ENCODE data around the gene S100A12. TPM values are rescaled to one million over a fixed set of nuclear protein-coding genes. Genes with fewer than 3 reads are reported as not detected.

Gene S100A12
- total RNA-seq, 2 experiments from 2014 or later: not detected

DNA sequence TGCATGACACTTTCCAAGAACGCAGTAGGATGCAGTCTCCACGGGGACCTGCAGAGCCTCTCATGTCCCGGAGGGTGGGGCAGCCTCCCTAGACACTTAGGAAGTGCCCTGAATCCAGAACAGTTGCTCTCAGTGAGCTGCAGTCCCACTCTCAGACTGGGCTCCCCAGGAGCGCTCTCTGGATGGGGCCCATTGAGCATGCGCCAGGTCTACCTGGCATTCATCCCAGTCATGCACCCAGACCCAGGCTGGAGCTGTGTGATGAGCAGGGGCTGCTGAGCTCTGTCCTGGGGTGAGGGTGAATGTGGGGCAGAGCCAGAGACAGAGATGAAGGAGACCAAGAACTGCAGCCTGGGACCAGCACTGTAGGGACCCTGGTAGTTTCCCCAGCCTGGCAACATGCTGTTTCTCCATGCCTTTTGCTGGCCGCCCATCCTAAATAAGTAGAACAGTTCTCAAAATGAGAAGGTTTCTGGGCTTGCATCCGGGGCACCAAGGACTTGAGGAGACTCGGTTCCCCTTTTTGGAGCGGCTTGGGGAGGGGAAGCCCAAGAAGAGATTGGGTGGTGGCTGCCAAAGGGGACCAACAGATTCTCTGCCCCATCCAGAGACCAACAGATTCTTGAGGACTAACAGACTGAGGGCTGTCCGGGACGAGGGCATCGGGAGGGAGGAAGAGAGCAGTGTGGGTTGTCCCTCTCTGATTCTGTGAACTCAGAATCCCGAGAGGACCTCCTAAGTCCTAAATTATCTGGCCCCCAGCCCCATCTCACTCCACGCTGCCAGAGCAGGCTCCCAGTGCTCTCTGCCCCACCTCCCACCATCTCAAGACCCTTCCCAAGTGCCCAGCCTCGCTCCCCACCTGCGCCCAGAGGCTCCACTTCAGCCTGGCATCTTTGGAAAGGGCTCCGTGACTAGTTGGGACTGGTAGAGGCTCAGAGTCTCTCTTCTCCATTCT is 25.8 kb downstream of the S100A12 start:
- H3K4me1 ChIP-seq (ENCODE audit: insufficient read depth, low read length, poor library complexity, severe bottlenecking): no peaks in the 10 kb centered on the region
- ChIA-PET POLR2A (interaction anchor here (0.6 kb wide), 1 partner anchor 353 kb away, joined by 3 read pairs; no protein-coding TSS in a partner anchor), CTCF (ENCODE audit: unreplicated experiment) (no interaction called here)
- H3K4me3 ChIP-seq (ENCODE audit: low read depth, low read length, poor library complexity, severe bottlenecking): no peak overlapping the region
- no peaks in the 10 kb centered on the region for H4K20me1 ChIP-seq (ENCODE audit: insufficient read depth, low read length)
- DNase-seq (ENCODE audit: low spot score): no peak
- no peak overlapping the region for H2AFZ ChIP-seq (ENCODE audit: low read length)
- H3K4me2 ChIP-seq (ENCODE audit: low read length): no peak overlapping the region
- H3K36me3 ChIP-seq (ENCODE audit: insufficient read depth, low read length): no peaks in the 10 kb centered on the region
- TF ChIP-seq, protein P1, sequence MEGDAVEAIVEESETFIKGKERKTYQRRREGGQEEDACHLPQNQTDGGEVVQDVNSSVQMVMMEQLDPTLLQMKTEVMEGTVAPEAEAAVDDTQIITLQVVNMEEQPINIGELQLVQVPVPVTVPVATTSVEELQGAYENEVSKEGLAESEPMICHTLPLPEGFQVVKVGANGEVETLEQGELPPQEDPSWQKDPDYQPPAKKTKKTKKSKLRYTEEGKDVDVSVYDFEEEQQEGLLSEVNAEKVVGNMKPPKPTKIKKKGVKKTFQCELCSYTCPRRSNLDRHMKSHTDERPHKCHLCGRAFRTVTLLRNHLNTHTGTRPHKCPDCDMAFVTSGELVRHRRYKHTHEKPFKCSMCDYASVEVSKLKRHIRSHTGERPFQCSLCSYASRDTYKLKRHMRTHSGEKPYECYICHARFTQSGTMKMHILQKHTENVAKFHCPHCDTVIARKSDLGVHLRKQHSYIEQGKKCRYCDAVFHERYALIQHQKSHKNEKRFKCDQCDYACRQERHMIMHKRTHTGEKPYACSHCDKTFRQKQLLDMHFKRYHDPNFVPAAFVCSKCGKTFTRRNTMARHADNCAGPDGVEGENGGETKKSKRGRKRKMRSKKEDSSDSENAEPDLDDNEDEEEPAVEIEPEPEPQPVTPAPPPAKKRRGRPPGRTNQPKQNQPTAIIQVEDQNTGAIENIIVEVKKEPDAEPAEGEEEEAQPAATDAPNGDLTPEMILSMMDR (conservative IDR thresholded peaks at IDR 0.05; ENCODE audit: low read length): no peak
- no peak for TF ChIP-seq EZH2phosphoT487 (IDR thresholded peaks at IDR 0.05; ENCODE audit: borderline replicate concordance, low read depth, low read length)
- H3K9me3 ChIP-seq (ENCODE audit: low read length): no peaks in the 10 kb centered on the region
- no peaks in the 10 kb centered on the region for H3K9me2 ChIP-seq (ENCODE audit: insufficient read depth, low read length)
- H3K27ac ChIP-seq (ENCODE audit: low read depth, low read length, poor library complexity, severe bottlenecking): no peak overlapping the region
- intact Hi-C loops (cut with micrococcal nuclease; ENCODE audit: unreplicated experiment): loop anchor here (10.0 kb wide), 1 partner anchor 395 kb away; no protein-coding TSS in a partner anchor
- BruUV-seq (replicated peaks): no TSS peak
- H3K79me2 ChIP-seq (ENCODE audit: insufficient read depth, low read depth, low read length): no peaks in the 10 kb centered on the region

DNA sequence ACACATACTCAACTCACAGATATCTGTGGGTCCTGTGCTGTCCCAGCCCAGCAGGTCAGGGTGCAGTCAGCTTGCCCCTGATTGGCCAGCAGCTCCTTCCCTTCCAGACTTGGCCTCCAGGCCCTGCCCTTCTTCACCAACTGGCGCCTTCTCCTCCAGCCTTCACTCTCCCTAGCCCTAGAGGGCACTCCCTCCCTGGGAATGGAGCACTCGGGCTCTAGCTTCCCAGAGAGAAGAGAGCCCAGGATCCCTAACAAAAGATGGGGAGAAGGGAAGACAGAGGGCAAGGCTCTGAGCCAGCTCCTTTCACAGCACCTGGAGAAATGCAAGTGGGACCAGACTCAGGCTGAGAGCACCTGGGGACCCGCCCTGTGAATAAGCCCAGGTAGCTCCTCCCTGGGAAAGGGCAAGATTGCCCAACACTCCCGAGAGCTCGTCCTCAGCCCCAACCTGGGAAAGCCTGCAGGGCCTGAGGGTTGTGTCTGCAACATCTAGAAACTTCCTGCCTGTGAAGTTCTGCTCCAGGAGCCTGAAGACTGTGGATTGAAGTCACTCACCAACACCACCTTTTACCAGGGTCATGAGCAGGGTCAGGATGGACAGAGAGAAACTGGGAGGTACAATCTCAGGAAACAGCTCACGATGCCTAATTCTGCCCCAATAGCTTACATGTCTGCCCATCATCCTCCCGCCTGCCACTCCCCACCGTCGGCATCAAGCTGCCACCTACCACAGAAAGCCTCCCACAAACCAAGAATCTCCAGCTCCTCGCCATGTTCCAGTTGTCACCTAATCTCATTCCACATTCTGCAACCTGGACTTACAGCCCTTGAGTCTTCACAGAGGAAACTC is 26.7 kb downstream of the S100A12 start, which contains the start of gene PGLYRP4:
Gene PGLYRP4 (minus strand): TSS at position 331 of the 852 bp plus-strand sequence. CDS start 909 bp downstream, outside the sequence.
- H3K79me2 ChIP-seq (ENCODE audit: insufficient read depth, low read depth, low read length): no peaks in the 10 kb centered on the region
- H3K27ac ChIP-seq (ENCODE audit: low read depth, low read length, poor library complexity, severe bottlenecking): no peak within 1 kb of the TSS
- H3K4me3 ChIP-seq (ENCODE audit: low read depth, low read length, poor library complexity, severe bottlenecking): no peak within 1 kb of the TSS
- ChIA-PET POLR2A (interaction anchor here (0.6 kb wide), 1 partner anchor 354 kb away, joined by 3 read pairs; no protein-coding TSS in a partner anchor), CTCF (ENCODE audit: unreplicated experiment) (no interaction called here)
- H2AFZ ChIP-seq (ENCODE audit: low read length): no peak within 1 kb of the TSS
- no peak for DNase-seq (ENCODE audit: low spot score)
- BruUV-seq (replicated peaks): no TSS peak
- no peaks in the 10 kb centered on the region for H4K20me1 ChIP-seq (ENCODE audit: insufficient read depth, low read length)
- no peaks in the 10 kb centered on the region for H3K9me3 ChIP-seq (ENCODE audit: low read length)
- H3K36me3 ChIP-seq (ENCODE audit: insufficient read depth, low read length): no peaks in the 10 kb centered on the region
- H3K9me2 ChIP-seq (ENCODE audit: insufficient read depth, low read length): no peaks in the 10 kb centered on the region
- H3K4me2 ChIP-seq (ENCODE audit: low read length): no peak within 1 kb of the TSS
- TF ChIP-seq, protein P1 (conservative IDR thresholded peaks at IDR 0.05; ENCODE audit: low read length): no peak
- TF ChIP-seq EZH2phosphoT487 (IDR thresholded peaks at IDR 0.05; ENCODE audit: borderline replicate concordance, low read depth, low read length): no peak
- H3K4me1 ChIP-seq (ENCODE audit: insufficient read depth, low read length, poor library complexity, severe bottlenecking): no peaks in the 10 kb centered on the region
- intact Hi-C loops (cut with micrococcal nuclease; ENCODE audit: unreplicated experiment): no loop called here

Measured in OCI-LY7 (cell line).